Cardiac septum (tissue), 1 donor: Measurements from ENCODE around the gene CFAP54. TPM values are rescaled to one million over a fixed set of nuclear protein-coding genes. Genes with fewer than 3 reads are reported as not detected.

Experiments
- DNase-seq: peaks from one replicate; pipeline ENCODE4 v3.0.0-alpha.2; 2020; ENCODE audit warnings: low spot score
- intact Hi-C: fragments of 100-400 bp; cut with DNase I; formaldehyde crosslinking; loops from one replicate; pipeline ENCODE4 v1.14.0; 2022
- total RNA-seq: library from RNA; stranded (reverse); fragmentation: NEBNext Ultra II Directional; extraction: Animal tissue kit (Norgen Biotek cat#: 25700); gene quantifications from one replicate; pipeline ENCODE4 v1.2.1, GENCODE V29; 2021
- donor health status: DM: no; HTN: no; CAD: no.

The CFAP54 gene
- total RNA-seq, 1 donor from 2014 or later = 0.48 TPM

GRCh38 chr12:96906498-96906848 is 417.1 kb downstream of the CFAP54 start:
- DNase-seq = no peak
- intact Hi-C loops = no loop called here

DNA sequence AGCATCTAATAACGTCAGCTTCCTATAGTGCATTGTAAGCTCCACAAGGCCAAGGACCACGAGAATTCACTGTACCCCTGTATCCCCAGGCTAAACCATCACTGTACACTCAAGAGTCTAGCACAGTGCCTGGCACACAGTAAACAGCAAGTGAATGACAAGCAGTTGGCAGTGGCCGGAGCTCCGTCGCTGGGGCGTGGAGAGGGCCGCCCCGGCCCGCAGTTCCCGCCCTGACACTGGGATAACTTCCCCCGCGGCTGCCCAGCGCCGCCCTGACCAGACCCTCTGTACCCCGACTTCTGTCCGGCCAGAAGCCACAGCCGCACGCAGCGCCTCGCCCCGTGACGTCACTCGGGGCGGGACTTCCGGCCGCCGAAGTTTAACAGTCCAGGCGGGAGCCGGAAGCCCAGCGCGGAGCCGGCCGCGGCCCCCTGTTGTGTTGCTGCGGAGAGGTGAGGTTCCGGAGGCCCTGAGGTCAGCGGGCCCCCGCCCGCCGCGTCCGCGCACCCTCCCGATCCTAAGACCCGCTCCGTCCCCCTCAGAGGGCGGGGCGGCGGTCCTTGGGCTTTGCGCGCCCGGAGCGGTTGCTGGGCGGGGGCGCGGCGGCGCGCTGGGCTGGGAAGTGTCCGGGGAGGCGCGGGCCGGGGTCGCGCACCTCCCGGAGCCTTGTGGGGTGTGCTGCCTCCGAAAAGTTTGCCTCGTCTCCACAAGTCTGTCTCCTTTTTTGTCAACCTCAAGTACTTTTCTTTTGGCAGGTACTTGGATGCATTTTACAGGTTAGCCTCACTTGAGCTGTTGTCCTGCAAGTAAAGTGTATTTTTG is 417.7 kb downstream of the CFAP54 start, which contains the start of gene NEDD1:
TSS of gene NEDD1 (plus strand) at position 409 of the 822 bp plus-strand sequence. CDS start 2,503 bp downstream, outside the sequence.
- intact Hi-C loops = no loop called here
- DNase-seq = peak; percentile 94

- intact Hi-C loops = no loop called here
These were observed 418.5 kb downstream of the CFAP54 start for GRCh38 chr12:96907671-96908422.

GRCh38 chr12:96908423-96908675 is 419.0 kb downstream of the CFAP54 start:
- intact Hi-C loops = no loop called here
- DNase-seq = no peak

More at GRCh38 chr12:96907671-96908422, 418.5 kb downstream of the CFAP54 start:
- DNase-seq = no peak

GRCh38 chr12:96912261-96912660 is 422.9 kb downstream of the CFAP54 start:
- DNase-seq = no peak
- intact Hi-C loops = no loop called here

- no peak for DNase-seq
- intact Hi-C loops = no loop called here
These were observed 423.6 kb downstream of the CFAP54 start for GRCh38 chr12:96912943-96913342.

DNA sequence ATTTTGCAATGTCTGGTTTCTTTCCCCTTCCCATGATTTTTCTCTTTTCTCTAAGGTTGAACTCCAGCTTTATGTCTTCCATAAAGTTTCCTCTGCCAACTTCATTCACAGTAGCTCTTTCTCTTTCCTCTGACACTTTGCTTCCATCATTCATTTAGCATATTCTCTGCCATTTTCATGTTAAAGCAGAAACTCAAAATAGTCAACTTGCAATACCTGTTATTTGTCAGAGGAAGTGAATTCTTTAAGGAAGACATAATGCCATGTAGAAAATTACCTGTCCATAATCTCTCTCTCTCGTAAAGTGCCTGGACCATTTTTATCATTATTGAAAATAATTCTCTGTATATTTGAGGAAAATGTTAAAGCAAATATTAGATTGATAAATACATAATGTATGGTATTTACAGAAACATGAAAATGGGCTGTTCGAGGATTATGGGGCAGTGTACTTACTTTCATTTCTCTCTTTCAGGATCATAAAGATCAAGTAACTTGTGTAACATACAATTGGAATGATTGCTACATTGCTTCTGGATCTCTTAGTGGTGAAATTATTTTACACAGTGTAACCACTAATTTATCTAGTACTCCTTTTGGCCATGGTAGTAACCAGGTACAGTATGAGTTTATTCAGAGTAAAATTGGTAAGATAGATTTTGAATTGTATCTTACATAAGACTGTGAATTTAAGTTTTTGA is 430.3 kb downstream of the CFAP54 start:
- no peak for DNase-seq
- intact Hi-C loops = no loop called here

Other genes starting within 250 kb of the CFAP54 start
- 22.9 TPM for gene CDK17, start 89.1 kb upstream of the CFAP54 start, total RNA-seq